Heart left ventricle (tissue), 13 donors: Measurements from ENCODE around the gene MAP4K2.

Source experiments
- CTCF ChIP-seq, 12 donors: fragments of 200-600 bp; sonication (generic) in 4 of 12; IDR thresholded peaks; one replicate each; pipeline versions ENCODE4 v1.5.0 to v1.8.0; 2018 to 2022; ENCODE audit warnings: antibody characterized with exemption in 12 of 12, mild to moderate bottlenecking in 5 of 12
- POLR2A ChIP-seq, 2 donors: fragments of 450-650 bp; IDR thresholded peaks; one replicate each; pipeline ENCODE4 v1.6.1; 2017; ENCODE audit warnings: antibody characterized with exemption in 2 of 2, mild to moderate bottlenecking in 2 of 2, moderate library complexity in 2 of 2
- donor health status: ischemic (EF 13 %, LVEDD 7.1; RV severe dilation, severe dysfunction).
- donor health status: DM: no; HTN: yes; CAD: no.
- donor health status: DM: no; HTN: no; CAD: no.
- donor health status: ischemic (EF 25% LVEDD 6.9; RV normal size, moderate dysfunction).
- donor health status: ischemic (EF 25% LVEDD 5.7; RV mildly dilated, moderate dysfunction).
- donor health status: ischemic (EF 35%, LVEDD 5.7; RV mildly dilated, moderate dysfunction).
- donor health status: nonischemic (EF 11% LVEDD 7.7; RV severe dilation, severe dysfunction).
- donor health status: DM: yes; HTN: yes; CAD: no.
- donor health status: PGD.
- donor health status: ischemic (EF 29% LVEDD 5.4; RV normal size, mild dysfunction).
- donor health status: nonischemic (EF 23%, LVEDD 6.1; RV moderate dilation, normal function).

GRCh38 chr11:64753019-64753379, 50.0 kb downstream of the MAP4K2 start:
- TF ChIP-seq CTCF (IDR thresholded peaks at IDR 0.05) = no peak
- TF ChIP-seq POLR2A (IDR thresholded peaks at IDR 0.05) = no peak
